T-helper 2 cell (primary cell): Measurements from ENCODE around the gene NAA38.
"Not testable (repeated sequence)": the region's sequence is repeated elsewhere in the genome, so short reads cannot be mapped to it uniquely, and the experiment has no call there.

Experiments used
- DNase-seq, 5 experiments: peaks; one replicate each; pipeline versions ENCODE4 v3.0.0 to v3.0.0-alpha.2; 2012 to 2022

Gene NAA38

GRCh38 chr17:7822126-7822525 lies 35.2 kb downstream of the NAA38 start:
- DNase-seq, result no peak

- DNase-seq, result no peak
These were observed 37.1 kb downstream of the NAA38 start for GRCh38 chr17:7820231-7820630.

GRCh38 chr17:7818746-7819645 lies 38.4 kb downstream of the NAA38 start:
- DNase-seq, result no peak

GRCh38 chr17:7818026-7818425 lies 39.3 kb downstream of the NAA38 start:
- no peak for DNase-seq

- DNase-seq, result no peak
These were observed 39.8 kb downstream of the NAA38 start for GRCh38 chr17:7817643-7817964.

- DNase-seq, result no peak
These were observed 40.3 kb downstream of the NAA38 start for GRCh38 chr17:7816926-7817642.

- no peak for DNase-seq
These were observed 42.4 kb downstream of the NAA38 start for GRCh38 chr17:7814969-7815368.

- no peak for DNase-seq
These were observed 46.1 kb downstream of the NAA38 start for GRCh38 chr17:7811251-7811650.

- DNase-seq, result not testable (repeated sequence)
These were observed 47.5 kb downstream of the NAA38 start for GRCh38 chr17:7809791-7810343.

GRCh38 chr17:7809086-7809790 lies 48.1 kb downstream of the NAA38 start:
- DNase-seq, result no peak

- DNase-seq, result no peak
These were observed 50.2 kb downstream of the NAA38 start for GRCh38 chr17:7807206-7807605.
